Measurements from ENCODE around the gene TNFRSF1B. TPM values are rescaled to one million over a fixed set of nuclear protein-coding genes. Genes with fewer than 3 reads are reported as not detected.

TNFRSF1B gene
- total RNA-seq, 2 donors from 2014 or later = 13.7 to 28.7 TPM

DNA sequence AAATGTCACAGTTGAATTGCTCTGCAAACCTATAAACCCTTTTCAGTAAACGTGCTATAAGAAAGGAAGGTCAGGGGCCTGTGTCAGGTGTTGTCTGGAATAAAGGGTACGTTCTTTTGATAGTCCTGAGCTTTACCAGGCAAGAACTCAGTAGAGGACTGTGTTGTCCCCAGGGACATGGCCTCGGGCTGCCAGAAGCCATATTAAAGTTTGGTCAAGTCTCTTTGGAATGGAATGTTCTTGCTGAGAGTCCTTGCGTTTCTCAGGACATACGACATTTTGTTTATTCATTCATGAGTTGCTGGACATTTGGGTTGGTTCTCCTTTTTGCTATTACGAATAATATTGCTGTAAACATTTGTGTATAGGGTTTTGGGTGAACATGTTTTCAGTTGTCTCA is 79.8 kb downstream of the TNFRSF1B start:
- ATAC-seq (no peak), DNase-seq (peak in 1 of 4 donors; percentile 13)
- WGBS, 2 donors = 83 to 92% methylated on average over 6 of the region's 6 CpGs
- TF ChIP-seq, protein P1, sequence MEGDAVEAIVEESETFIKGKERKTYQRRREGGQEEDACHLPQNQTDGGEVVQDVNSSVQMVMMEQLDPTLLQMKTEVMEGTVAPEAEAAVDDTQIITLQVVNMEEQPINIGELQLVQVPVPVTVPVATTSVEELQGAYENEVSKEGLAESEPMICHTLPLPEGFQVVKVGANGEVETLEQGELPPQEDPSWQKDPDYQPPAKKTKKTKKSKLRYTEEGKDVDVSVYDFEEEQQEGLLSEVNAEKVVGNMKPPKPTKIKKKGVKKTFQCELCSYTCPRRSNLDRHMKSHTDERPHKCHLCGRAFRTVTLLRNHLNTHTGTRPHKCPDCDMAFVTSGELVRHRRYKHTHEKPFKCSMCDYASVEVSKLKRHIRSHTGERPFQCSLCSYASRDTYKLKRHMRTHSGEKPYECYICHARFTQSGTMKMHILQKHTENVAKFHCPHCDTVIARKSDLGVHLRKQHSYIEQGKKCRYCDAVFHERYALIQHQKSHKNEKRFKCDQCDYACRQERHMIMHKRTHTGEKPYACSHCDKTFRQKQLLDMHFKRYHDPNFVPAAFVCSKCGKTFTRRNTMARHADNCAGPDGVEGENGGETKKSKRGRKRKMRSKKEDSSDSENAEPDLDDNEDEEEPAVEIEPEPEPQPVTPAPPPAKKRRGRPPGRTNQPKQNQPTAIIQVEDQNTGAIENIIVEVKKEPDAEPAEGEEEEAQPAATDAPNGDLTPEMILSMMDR (IDR thresholded peaks at IDR 0.05) = no peak
- no peak for TF ChIP-seq POLR2A (IDR thresholded peaks at IDR 0.05)
- Histone ChIP-seq H3K4me1 (no peaks in the 10 kb centered on the region), H3K27me3 (no peaks in the 10 kb centered on the region), H3K27ac (no peak overlapping the region), H3K9me3 (no peaks in the 10 kb centered on the region), H3K4me3 (no peak overlapping the region), H3K36me3 (replicated peaks in 1 of 2; ENCODE audit: insufficient read depth in 1 of 2, low read depth in 2 of 2) (peaks cover 0 to 35% of the 10 kb centered on the region in 2 donors)
- intact Hi-C loops (cut with DNase I) = no loop called here

- Histone ChIP-seq H3K4me1 (no peaks in the 10 kb centered on the region), H3K36me3 (replicated peaks in 1 of 2; ENCODE audit: insufficient read depth in 1 of 2, low read depth in 2 of 2) (peaks cover 7 to 40% of the 10 kb centered on the region in 2 donors), H3K4me3 (no peak overlapping the region), H3K9me3 (no peaks in the 10 kb centered on the region), H3K27me3 (no peaks in the 10 kb centered on the region), H3K27ac (no peak overlapping the region)
- TF ChIP-seq POLR2A (IDR thresholded peaks at IDR 0.05) = no peak
- TF ChIP-seq, protein P1 (IDR thresholded peaks at IDR 0.05) = no peak
- ATAC-seq (no peak), DNase-seq (no peak)
- 91 to 100% methylated on average over 1 of the region's 1 CpG for WGBS, 2 donors
- intact Hi-C loops (cut with DNase I) = no loop called here
These were observed 82.4 kb downstream of the TNFRSF1B start for GRCh38 chr1:12249181-12249580.

DNA sequence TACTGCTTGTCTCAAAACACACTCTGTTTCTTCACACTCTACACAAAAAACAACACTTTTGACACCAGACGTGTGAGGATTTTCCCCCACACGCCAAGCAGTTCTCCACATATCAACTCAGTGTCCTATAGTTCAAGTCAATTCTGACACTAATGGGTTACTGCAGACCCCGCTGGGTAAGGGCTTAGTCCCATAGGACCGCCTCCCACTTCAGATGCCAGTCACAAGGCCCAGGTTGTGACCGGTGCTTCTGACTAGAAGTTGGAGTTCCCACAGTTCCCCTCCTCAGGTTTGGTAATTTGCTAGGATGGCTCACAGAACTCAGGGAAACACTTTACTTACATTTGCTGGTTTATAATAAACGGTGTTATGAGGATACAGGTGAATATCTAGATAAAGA is 83.0 kb downstream of the TNFRSF1B start:
- no peak for DNase-seq

DNA sequence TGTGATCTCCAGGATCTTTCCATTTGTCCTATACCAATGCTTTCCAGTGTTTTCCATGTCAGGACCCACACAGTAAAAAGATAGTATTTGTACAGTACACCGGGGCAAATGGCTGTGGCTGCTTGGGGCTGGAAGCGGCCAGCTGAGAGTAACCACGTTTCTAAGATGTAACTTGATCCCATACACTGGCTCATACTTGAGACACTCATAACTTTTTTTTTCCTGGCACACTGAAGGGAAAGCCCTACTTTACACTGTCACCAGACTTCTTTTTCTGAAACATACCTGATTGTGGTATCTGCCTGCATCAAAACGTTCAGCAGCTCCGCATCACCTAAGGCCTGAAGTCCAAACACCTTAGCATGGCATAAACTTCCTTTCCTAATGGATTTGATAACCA is 84.7 kb downstream of the TNFRSF1B start:
- intact Hi-C loops (cut with DNase I) = no loop called here
- DNase-seq (no peak), ATAC-seq (no peak)
- 73 to 79% methylated on average over 5 of the region's 5 CpGs for WGBS, 2 donors
- H3K9me3 ChIP-seq = no peaks in the 10 kb centered on the region
- TF ChIP-seq, protein P1 (IDR thresholded peaks at IDR 0.05) = no peak
- no peak for TF ChIP-seq POLR2A (IDR thresholded peaks at IDR 0.05)
- no peak overlapping the region for H3K4me3 ChIP-seq
- no peaks in the 10 kb centered on the region for H3K4me1 ChIP-seq
- H3K27me3 ChIP-seq = no peaks in the 10 kb centered on the region
- H3K27ac ChIP-seq = no peak overlapping the region
- peaks cover 7 to 34% of the 10 kb centered on the region in 2 donors for H3K36me3 ChIP-seq (replicated peaks in 1 of 2; ENCODE audit: insufficient read depth in 1 of 2, low read depth in 2 of 2)

More for the DNA sequence above, 83.0 kb downstream of the TNFRSF1B start:
- no peak for ATAC-seq
- H3K4me3 ChIP-seq = no peak overlapping the region
- intact Hi-C loops (cut with DNase I) = no loop called here
- no peaks in the 10 kb centered on the region for H3K4me1 ChIP-seq
- H3K36me3 ChIP-seq (replicated peaks in 1 of 2; ENCODE audit: insufficient read depth in 1 of 2, low read depth in 2 of 2) = peaks cover 7 to 40% of the 10 kb centered on the region in 2 donors
- 84 to 90% methylated on average over 6 of the region's 6 CpGs for WGBS, 2 donors
- H3K27me3 ChIP-seq = no peaks in the 10 kb centered on the region
- TF ChIP-seq, protein P1 (IDR thresholded peaks at IDR 0.05) = no peak
- TF ChIP-seq POLR2A (IDR thresholded peaks at IDR 0.05) = no peak
- no peaks in the 10 kb centered on the region for H3K9me3 ChIP-seq
- H3K27ac ChIP-seq = no peak overlapping the region

- TF ChIP-seq POLR2A (IDR thresholded peaks at IDR 0.05) = no peak
- TF ChIP-seq, protein P1 (IDR thresholded peaks at IDR 0.05) = no peak
- peaks cover 15 to 29% of the 10 kb centered on the region in 2 donors for H3K36me3 ChIP-seq (replicated peaks in 1 of 2; ENCODE audit: insufficient read depth in 1 of 2, low read depth in 2 of 2)
- intact Hi-C loops (cut with DNase I) = no loop called here
- ATAC-seq = no peak
- no peak overlapping the region for H3K4me3 ChIP-seq
- WGBS, 2 donors = 86 to 100% methylated on average over 2 of the region's 2 CpGs
- H3K27me3 ChIP-seq = no peaks in the 10 kb centered on the region
- no peaks in the 10 kb centered on the region for H3K9me3 ChIP-seq
- no peak overlapping the region for H3K27ac ChIP-seq
- no peaks in the 10 kb centered on the region for H3K4me1 ChIP-seq
- DNase-seq = no peak
These were observed 89.1 kb downstream of the TNFRSF1B start for GRCh38 chr1:12255913-12256312.

Data from body of pancreas (tissue), 4 donors.